Karpas-422 (cell line): ENCODE measurements around the gene TCF7L2. TPM values are rescaled to one million over a fixed set of nuclear protein-coding genes. Genes with fewer than 3 reads are reported as not detected.
A peak's percentile ranks its signal among the peaks of the same experiment; 100 is the strongest.

Source experiments
- DNase-seq: peaks from one replicate; pipeline ENCODE4 v3.0.0-alpha.2; 2015
- H2AFZ ChIP-seq: fragments of 200-600 bp; sonication (generic); 2 replicates; pipeline ENCODE4 v1.6.1; 2014; ENCODE audit warnings: antibody characterized with exemption, low read length, mixed read lengths
- H3K27ac ChIP-seq: fragments of 200-600 bp; sonication (generic); 2 replicates; pipeline ENCODE4 v1.5.1; 2014; ENCODE audit warnings: mild to moderate bottlenecking, low read length, moderate library complexity
- H3K27me3 ChIP-seq: fragments of 200-600 bp; sonication (generic); 2 replicates; pipeline ENCODE4 v1.6.1; 2014; ENCODE audit warnings: low read length, mixed read lengths
- H3K36me3 ChIP-seq: fragments of 200-600 bp; sonication (generic); 2 replicates; pipeline ENCODE4 v1.6.1; 2014; ENCODE audit warnings: low read length, mixed read lengths; ENCODE audit not compliant: insufficient read depth
- H3K4me1 ChIP-seq: fragments of 200-600 bp; sonication (generic); 2 replicates; pipeline ENCODE4 v1.6.1; 2014; ENCODE audit warnings: mild to moderate bottlenecking, low read length, mixed read lengths
- H3K4me2 ChIP-seq: fragments of 200-600 bp; sonication (generic); 2 replicates; pipeline ENCODE4 v1.6.1; 2014; ENCODE audit warnings: low read length, low read depth, mild to moderate bottlenecking; ENCODE audit not compliant: poor library complexity, severe bottlenecking
- H3K4me3 ChIP-seq: fragments of 200-600 bp; sonication (generic); 2 replicates; pipeline ENCODE4 v1.5.1; 2014; ENCODE audit warnings: mild to moderate bottlenecking, antibody characterized with exemption, low read length, mixed read lengths
- H3K79me2 ChIP-seq: fragments of 200-600 bp; sonication (generic); 2 replicates; pipeline ENCODE4 v1.6.1; 2014; ENCODE audit warnings: mild to moderate bottlenecking, low read length, mixed read lengths
- H3K9ac ChIP-seq: fragments of 200-600 bp; sonication (generic); 2 replicates; pipeline ENCODE4 v1.6.0; 2014; ENCODE audit warnings: low read length
- H3K9me2 ChIP-seq: fragments of 200-600 bp; sonication (generic), shearing (Covaris generic); replicated peaks from 2 replicates; pipeline ENCODE4 v1.6.0; 2014; ENCODE audit warnings: mild to moderate bottlenecking, low read length, moderate library complexity; ENCODE audit not compliant: insufficient read depth
- H3K9me3 ChIP-seq: fragments of 300-700, 200-600 bp; sonication (generic); 2 replicates; pipeline ENCODE4 v1.6.1; 2014; ENCODE audit warnings: low read length, mixed read lengths
- H4K20me1 ChIP-seq: fragments of 200-600 bp; sonication (generic); 2 replicates; pipeline ENCODE4 v1.6.1; 2014; ENCODE audit warnings: mild to moderate bottlenecking, antibody characterized with exemption, low read length, low read depth; ENCODE audit not compliant: insufficient read depth
- total RNA-seq: library from RNA; depleted of rRNA; stranded (reverse); fragments of >200 nt; shearing (Covaris generic); gene quantifications from 2 replicates; pipeline ENCODE4 v1.2.3, GENCODE V29; 2014; ENCODE audit warnings: low replicate concordance

The TCF7L2 gene
- total RNA-seq, 1 experiment from 2014 or later, result not detected

DNA sequence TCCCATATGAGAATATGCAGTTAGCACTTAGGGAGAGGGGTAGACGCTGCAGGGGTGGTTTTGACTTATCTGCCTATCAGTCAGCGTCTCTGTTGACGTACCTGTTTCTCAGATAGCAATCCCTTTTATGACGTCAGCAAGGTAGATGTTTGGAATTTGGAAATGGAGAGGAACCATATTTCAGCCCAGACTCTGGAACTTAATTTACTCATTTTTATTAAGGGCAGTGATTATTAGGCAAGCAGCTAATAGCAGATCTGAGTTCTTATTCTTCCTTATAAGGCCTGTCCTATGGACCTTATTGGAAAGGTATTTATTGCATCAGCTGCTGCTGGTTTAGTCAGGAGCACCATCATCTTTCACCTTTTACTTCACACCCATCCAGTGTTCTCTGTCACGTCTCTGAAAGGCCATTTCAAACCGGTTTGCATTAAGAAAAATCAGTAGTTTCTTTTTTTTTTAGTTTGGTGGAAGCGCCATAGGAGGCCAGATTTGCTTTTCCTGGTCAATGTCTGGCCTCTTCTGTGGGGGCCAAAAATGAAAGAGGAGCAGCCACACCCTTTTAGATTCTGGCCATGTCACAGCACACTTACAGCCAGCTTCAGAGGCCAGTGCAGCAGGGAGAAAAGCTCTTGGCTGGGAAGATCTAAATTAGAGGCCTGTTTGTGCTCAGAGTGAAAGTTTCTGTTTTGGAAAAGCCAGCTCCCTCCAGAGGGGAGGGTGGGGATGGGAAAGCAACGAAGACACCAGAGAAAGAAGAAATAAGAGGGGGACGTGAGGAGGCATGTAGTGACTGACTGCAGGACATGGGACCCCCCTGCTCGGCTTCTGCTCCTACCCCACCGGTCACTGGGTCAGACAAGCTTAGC lies 146.3 kb downstream of the TCF7L2 start:
- H3K36me3 ChIP-seq, result no peaks in the 10 kb centered on the region
- no peak for DNase-seq
- no peaks in the 10 kb centered on the region for H3K27me3 ChIP-seq
- no peaks in the 10 kb centered on the region for H4K20me1 ChIP-seq
- H3K79me2 ChIP-seq, result no peaks in the 10 kb centered on the region
- H2AFZ ChIP-seq, result no peak overlapping the region
- no peaks in the 10 kb centered on the region for H3K4me1 ChIP-seq
- no peaks in the 10 kb centered on the region for H3K9me2 ChIP-seq
- no peak overlapping the region for H3K9ac ChIP-seq
- no peak overlapping the region for H3K4me3 ChIP-seq
- H3K27ac ChIP-seq, result no peak overlapping the region
- H3K9me3 ChIP-seq, result no peaks in the 10 kb centered on the region
- H3K4me2 ChIP-seq, result no peak overlapping the region

GRCh38 chr10:113097036-113097435 lies 147.0 kb downstream of the TCF7L2 start:
- Histone ChIP-seq H3K27ac (no peak overlapping the region), H3K36me3 (no peaks in the 10 kb centered on the region), H3K79me2 (no peaks in the 10 kb centered on the region), H4K20me1 (no peaks in the 10 kb centered on the region), H3K27me3 (no peaks in the 10 kb centered on the region), H3K4me3 (no peak overlapping the region), H3K9me2 (no peaks in the 10 kb centered on the region), H3K9ac (no peak overlapping the region), H2AFZ (no peak overlapping the region), H3K4me2 (no peak overlapping the region), H3K4me1 (no peaks in the 10 kb centered on the region), H3K9me3 (no peaks in the 10 kb centered on the region)
- no peak for DNase-seq

- H3K27ac ChIP-seq, result no peak overlapping the region
- H3K9me3 ChIP-seq, result no peaks in the 10 kb centered on the region
- DNase-seq, result no peak
- no peak overlapping the region for H3K4me2 ChIP-seq
- H3K27me3 ChIP-seq, result no peaks in the 10 kb centered on the region
- no peak overlapping the region for H2AFZ ChIP-seq
- no peak overlapping the region for H3K4me3 ChIP-seq
- no peaks in the 10 kb centered on the region for H3K79me2 ChIP-seq
- no peaks in the 10 kb centered on the region for H4K20me1 ChIP-seq
- no peak overlapping the region for H3K9ac ChIP-seq
- no peaks in the 10 kb centered on the region for H3K36me3 ChIP-seq
- H3K9me2 ChIP-seq, result no peaks in the 10 kb centered on the region
- no peaks in the 10 kb centered on the region for H3K4me1 ChIP-seq
Measured at GRCh38 chr10:113099431-113100183, 149.6 kb downstream of the TCF7L2 start.

- no peaks in the 10 kb centered on the region for H4K20me1 ChIP-seq
- H3K27me3 ChIP-seq, result no peaks in the 10 kb centered on the region
- H3K9me3 ChIP-seq, result no peaks in the 10 kb centered on the region
- H3K36me3 ChIP-seq, result no peaks in the 10 kb centered on the region
- no peak overlapping the region for H3K9ac ChIP-seq
- no peak for DNase-seq
- no peaks in the 10 kb centered on the region for H3K9me2 ChIP-seq
- H3K27ac ChIP-seq, result no peak overlapping the region
- no peaks in the 10 kb centered on the region for H3K4me1 ChIP-seq
- no peaks in the 10 kb centered on the region for H3K79me2 ChIP-seq
- no peak overlapping the region for H3K4me3 ChIP-seq
- H2AFZ ChIP-seq, result no peak overlapping the region
- no peak overlapping the region for H3K4me2 ChIP-seq
Measured at GRCh38 chr10:113100281-113100680, 150.2 kb downstream of the TCF7L2 start.

- H3K4me1 ChIP-seq, result no peaks in the 10 kb centered on the region
- no peak overlapping the region for H3K9ac ChIP-seq
- H3K79me2 ChIP-seq, result no peaks in the 10 kb centered on the region
Measured at GRCh38 chr10:113103131-113103840, 153.2 kb downstream of the TCF7L2 start.

DNA sequence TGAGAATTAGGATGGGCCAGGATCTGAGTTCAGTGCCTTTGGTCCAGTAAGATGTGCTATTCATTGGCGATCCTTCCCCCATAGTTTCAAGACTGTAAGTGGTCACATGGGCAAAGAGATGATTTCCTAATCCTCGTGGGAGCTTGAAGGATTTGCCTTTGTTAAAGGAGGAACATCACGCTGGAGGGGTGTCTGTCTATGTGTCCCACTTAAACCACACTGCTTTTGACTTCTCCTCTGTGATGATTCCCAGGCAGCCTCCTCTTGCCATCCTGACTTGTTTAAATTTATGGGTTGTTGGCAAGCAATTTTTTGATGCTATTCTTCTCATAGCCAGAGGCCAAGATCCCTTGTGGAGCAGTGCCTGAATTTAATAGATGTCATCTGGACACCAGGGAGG lies 154.0 kb downstream of the TCF7L2 start:
- no peak overlapping the region for H2AFZ ChIP-seq
- H3K9ac ChIP-seq, result no peak overlapping the region
- H3K4me3 ChIP-seq, result no peak overlapping the region
- no peaks in the 10 kb centered on the region for H4K20me1 ChIP-seq
- H3K4me1 ChIP-seq, result no peaks in the 10 kb centered on the region
- no peaks in the 10 kb centered on the region for H3K27me3 ChIP-seq
- H3K9me2 ChIP-seq, result no peaks in the 10 kb centered on the region
- H3K9me3 ChIP-seq, result no peaks in the 10 kb centered on the region
- H3K79me2 ChIP-seq, result no peaks in the 10 kb centered on the region
- H3K36me3 ChIP-seq, result no peaks in the 10 kb centered on the region
- H3K4me2 ChIP-seq, result no peak overlapping the region
- H3K27ac ChIP-seq, result no peak overlapping the region
- DNase-seq, result no peak

More at GRCh38 chr10:113103131-113103840, 153.2 kb downstream of the TCF7L2 start:
- Histone ChIP-seq H3K9me2 (no peaks in the 10 kb centered on the region), H2AFZ (no peak overlapping the region), H3K27me3 (no peaks in the 10 kb centered on the region), H3K4me3 (no peak overlapping the region), H3K36me3 (no peaks in the 10 kb centered on the region), H4K20me1 (no peaks in the 10 kb centered on the region), H3K27ac (no peak overlapping the region), H3K9me3 (no peaks in the 10 kb centered on the region), H3K4me2 (no peak overlapping the region)
- DNase-seq, result no peak

DNA sequence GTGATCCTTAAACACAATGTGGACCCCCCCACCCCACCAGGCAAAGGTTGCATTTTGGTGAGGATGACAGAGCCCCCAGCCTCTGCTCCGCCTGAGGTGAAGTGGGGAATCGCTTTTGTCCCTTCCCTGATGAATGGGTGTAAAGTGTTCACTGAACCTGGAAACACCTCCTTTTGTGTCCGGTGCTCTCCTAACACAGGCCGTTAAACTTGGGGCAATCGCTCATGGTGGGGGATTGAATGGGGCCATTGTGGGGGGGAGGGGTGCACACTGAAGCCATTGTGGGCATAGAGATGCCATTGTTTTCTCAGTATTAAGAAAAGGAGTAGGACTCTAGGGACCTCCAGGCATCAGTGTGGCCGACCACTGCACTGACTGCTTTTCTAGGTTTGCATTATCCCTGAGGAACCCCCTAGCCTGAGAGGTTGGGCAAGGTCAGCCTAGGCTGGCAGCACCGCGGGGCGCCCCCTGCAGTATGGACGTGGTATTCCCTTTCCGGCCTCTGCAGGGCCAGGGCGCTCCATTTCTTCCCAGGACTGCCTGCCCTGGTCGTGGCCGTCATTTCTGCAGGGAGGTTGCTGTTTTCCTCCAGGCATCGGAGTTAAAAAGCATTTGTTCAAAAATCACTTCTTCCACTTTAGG lies 158.3 kb downstream of the TCF7L2 start:
- H3K4me2 ChIP-seq, result no peak overlapping the region
- H2AFZ ChIP-seq, result no peak overlapping the region
- H3K4me1 ChIP-seq, result no peaks in the 10 kb centered on the region
- no peaks in the 10 kb centered on the region for H3K9me2 ChIP-seq
- no peaks in the 10 kb centered on the region for H4K20me1 ChIP-seq
- H3K36me3 ChIP-seq, result no peaks in the 10 kb centered on the region
- no peaks in the 10 kb centered on the region for H3K79me2 ChIP-seq
- H3K27me3 ChIP-seq, result no peaks in the 10 kb centered on the region
- DNase-seq, result peak; percentile 61
- H3K27ac ChIP-seq, result no peak overlapping the region
- H3K9me3 ChIP-seq, result no peaks in the 10 kb centered on the region
- H3K4me3 ChIP-seq, result no peak overlapping the region
- H3K9ac ChIP-seq, result no peak overlapping the region
